Esophagus muscularis mucosa (tissue), 4 donors: Measurements from ENCODE around the gene SMIM35. TPM values are rescaled to one million over a fixed set of nuclear protein-coding genes. Genes with fewer than 3 reads are reported as not detected.

Source experiments
- DNase-seq: peaks from one replicate; pipeline ENCODE4 v3.0.0-alpha.2; 2017; ENCODE audit errors: extremely low spot score
- H3K27ac ChIP-seq, 4 donors: fragments of 200-600 bp; sonication (generic); replicated peaks in 1 of 4; 1 replicate in 3 of 4; 2 replicates in 1 of 4; pipeline ENCODE4 v1.5.1; 2016 to 2019; ENCODE audit warnings: mild to moderate bottlenecking in 1 of 4
- H3K27me3 ChIP-seq, 4 donors: fragments of 200-600 bp; sonication (generic); one replicate each; pipeline versions ENCODE4 v1.5.1 to v1.6.0; 2016 to 2019
- H3K36me3 ChIP-seq, 4 donors: fragments of 200-600 bp; sonication (generic); one replicate each; pipeline ENCODE4 v1.5.1; 2016 to 2019
- H3K4me1 ChIP-seq, 4 donors: fragments of 200-600 bp; sonication (generic); one replicate each; pipeline ENCODE4 v1.5.1; 2016 to 2019
- H3K4me3 ChIP-seq, 4 donors: fragments of 200-600 bp; sonication (generic); 1 replicate in 2 of 4; 2 replicates in 2 of 4; pipeline ENCODE4 v1.5.1; 2016 to 2019; ENCODE audit warnings: mild to moderate bottlenecking in 4 of 4, moderate library complexity in 1 of 4
- H3K9me3 ChIP-seq, 4 donors: fragments of 200-600 bp; sonication (generic); 1 replicate in 3 of 4; 2 replicates in 1 of 4; pipeline ENCODE4 v1.5.1; 2016 to 2019
- EP300 ChIP-seq: sonication (generic); formaldehyde crosslinking; IDR thresholded peaks from one replicate; pipeline ENCODE4 v1.6.1; 2017; ENCODE audit warnings: antibody characterized with exemption
- POLR2A ChIP-seq: fragments of 450-650 bp; IDR thresholded peaks from one replicate; pipeline ENCODE4 v1.6.1; 2017; ENCODE audit warnings: antibody characterized with exemption, moderate library complexity, mild to moderate bottlenecking, low read depth
- POLR2AphosphoS5 ChIP-seq, 2 donors: sonication (generic); formaldehyde crosslinking; IDR thresholded peaks; one replicate each; pipeline ENCODE4 v1.6.1; 2017; ENCODE audit warnings: antibody characterized with exemption in 2 of 2
- WGBS: methylation state at CpG from one replicate; pipeline ENCODE4 v1.1.5; 2018; 5-methylcytosine and 5-hydroxymethylcytosine counted together
- intact Hi-C: fragments of 100-400 bp; cut with DNase I; formaldehyde crosslinking; loops from one replicate; pipeline ENCODE4 v1.15.1; 2023
- total RNA-seq, 4 donors: library from RNA; depleted of rRNA; stranded (reverse); fragments of >200 nt; gene quantifications; one replicate each; pipeline versions ENCODE4 v1.1.0 to v1.2.1, GENCODE V29; 2016
- TF ChIP-seq, protein P1 (sequence below), 3 experiments: fragments of 200-600 bp in 2 of 3; fragments of 450-650 bp in 1 of 3; sonication (generic) in 2 of 3; IDR thresholded peaks; one replicate each; pipeline ENCODE4 v1.5.1; 2017 to 2019; ENCODE audit warnings: antibody characterized with exemption in 3 of 3, mild to moderate bottlenecking in 2 of 3, moderate library complexity in 1 of 3

The SMIM35 gene
- not detected for total RNA-seq

DNA sequence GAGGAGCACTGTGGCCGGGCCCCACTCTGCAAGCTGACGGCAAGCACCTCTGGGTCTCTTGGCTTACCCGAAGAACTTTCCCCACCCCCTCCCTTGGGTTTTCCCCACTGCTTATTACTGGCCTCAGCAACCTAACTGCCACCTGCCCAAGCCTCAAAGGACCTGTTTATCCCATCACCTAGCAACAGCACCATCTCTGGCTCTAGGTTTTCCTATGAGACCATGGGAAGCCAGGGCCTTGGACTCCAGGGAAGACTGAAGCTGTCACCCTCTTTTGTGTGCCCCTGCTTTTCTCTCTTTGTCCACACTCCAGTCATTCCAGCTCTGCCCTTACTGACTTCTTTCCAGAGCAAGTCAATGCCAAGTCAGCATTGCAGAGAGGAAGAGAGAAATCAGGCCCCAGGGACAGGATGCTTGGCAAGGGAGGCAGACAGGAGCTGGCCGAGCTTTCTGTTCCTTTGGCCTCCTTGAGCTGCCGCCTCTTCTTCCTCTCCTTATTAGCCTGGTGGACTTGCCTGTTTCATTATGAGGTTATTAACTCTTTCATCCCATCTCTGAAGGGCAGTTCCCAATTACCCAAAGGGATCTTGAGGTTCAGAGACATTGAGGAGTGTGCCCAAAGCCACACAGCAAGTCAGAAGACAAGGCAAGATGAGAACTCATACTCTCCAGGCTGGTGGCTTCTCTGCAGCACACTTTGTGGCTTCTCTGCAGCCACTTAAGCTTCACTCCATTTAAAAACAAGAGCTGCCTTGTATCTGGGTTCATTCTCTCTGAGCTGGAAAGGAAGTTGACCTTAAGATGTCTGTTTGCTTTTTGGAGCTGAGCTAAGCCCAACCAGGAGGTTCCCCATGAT lies at the start of gene SMIM35:
TSS of gene SMIM35 (minus strand) at position 51 of the 856 bp plus-strand sequence. CDS start 206 bp downstream, outside the sequence.
- Histone ChIP-seq H3K4me1 (peaks cover 9 to 18% (median 16%) of the 10 kb centered on the region in 4 donors), H3K4me3 (no peak within 1 kb of the TSS), H3K9me3 (peaks cover 0 to 10% (median 3%) of the 10 kb centered on the region in 4 donors), H3K27me3 (peaks cover 0 to 8% (median 0%) of the 10 kb centered on the region in 4 donors), H3K36me3 (no peaks in the 10 kb centered on the region), H3K27ac (no peak within 1 kb of the TSS)
- intact Hi-C loops = no loop called here
- TF ChIP-seq POLR2AphosphoS5 (IDR thresholded peaks at IDR 0.05) (no peak), POLR2A (no peak), EP300 (no peak)
- TF ChIP-seq, protein P1, sequence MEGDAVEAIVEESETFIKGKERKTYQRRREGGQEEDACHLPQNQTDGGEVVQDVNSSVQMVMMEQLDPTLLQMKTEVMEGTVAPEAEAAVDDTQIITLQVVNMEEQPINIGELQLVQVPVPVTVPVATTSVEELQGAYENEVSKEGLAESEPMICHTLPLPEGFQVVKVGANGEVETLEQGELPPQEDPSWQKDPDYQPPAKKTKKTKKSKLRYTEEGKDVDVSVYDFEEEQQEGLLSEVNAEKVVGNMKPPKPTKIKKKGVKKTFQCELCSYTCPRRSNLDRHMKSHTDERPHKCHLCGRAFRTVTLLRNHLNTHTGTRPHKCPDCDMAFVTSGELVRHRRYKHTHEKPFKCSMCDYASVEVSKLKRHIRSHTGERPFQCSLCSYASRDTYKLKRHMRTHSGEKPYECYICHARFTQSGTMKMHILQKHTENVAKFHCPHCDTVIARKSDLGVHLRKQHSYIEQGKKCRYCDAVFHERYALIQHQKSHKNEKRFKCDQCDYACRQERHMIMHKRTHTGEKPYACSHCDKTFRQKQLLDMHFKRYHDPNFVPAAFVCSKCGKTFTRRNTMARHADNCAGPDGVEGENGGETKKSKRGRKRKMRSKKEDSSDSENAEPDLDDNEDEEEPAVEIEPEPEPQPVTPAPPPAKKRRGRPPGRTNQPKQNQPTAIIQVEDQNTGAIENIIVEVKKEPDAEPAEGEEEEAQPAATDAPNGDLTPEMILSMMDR (IDR thresholded peaks at IDR 0.05) = no peak
- no peak for DNase-seq
- WGBS = 76% methylated on average over 5 of the region's 5 CpGs

DNA sequence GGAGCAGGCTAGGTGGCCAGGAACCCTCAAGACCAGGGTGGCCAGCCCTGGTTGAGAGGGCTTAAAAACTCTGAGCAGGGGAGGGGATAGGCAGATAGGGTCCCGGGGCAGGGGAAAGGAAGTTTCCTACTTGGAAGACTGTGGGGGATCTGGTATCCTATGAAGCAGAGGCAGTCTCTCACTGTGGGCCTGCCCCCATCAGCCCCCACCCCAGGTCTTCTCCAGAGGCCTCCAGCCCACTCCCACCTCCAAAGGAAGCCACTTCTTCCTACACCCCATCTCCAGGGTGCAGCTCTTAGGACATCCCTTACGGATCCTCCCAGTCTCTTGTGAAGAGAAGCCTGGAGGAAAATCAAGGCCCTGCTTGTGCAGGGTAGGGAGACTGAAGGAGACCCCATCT lies 49.6 kb upstream of the SMIM35 start:
- Histone ChIP-seq H3K9me3 (no peaks in the 10 kb centered on the region), H3K27ac (no peak overlapping the region), H3K27me3 (peaks cover 0 to 59% (median 0%) of the 10 kb centered on the region in 4 donors), H3K36me3 (peaks cover 0 to 6% (median 0%) of the 10 kb centered on the region in 4 donors), H3K4me3 (no peak overlapping the region), H3K4me1 (no peaks in the 10 kb centered on the region)
- no peak for TF ChIP-seq EP300
- TF ChIP-seq POLR2AphosphoS5 (IDR thresholded peaks at IDR 0.05) = no peak
- DNase-seq = no peak
- intact Hi-C loops = no loop called here
- WGBS = 94% methylated on average over 2 of the region's 2 CpGs

DNA sequence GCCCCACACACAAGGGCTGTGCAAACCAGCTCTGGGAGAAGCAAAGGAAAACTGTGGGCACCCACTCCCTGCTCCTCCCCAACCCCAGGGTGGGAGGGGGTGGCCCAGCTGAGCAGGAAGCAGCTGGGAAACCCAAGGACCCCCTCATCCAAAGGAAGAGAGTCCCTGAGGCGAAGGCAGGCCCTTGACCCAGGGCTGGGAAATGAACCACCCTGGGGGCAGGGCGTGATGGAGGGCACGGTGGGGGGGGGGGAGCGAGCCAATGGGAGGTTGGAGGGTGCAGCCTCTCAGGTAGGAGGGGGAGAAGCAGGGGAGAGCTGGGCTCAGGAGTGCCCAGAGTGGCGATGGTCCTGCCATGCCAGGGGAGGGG lies 49.0 kb upstream of the SMIM35 start:
- TF ChIP-seq, protein P1 (IDR thresholded peaks at IDR 0.05) = no peak
- TF ChIP-seq POLR2AphosphoS5 (IDR thresholded peaks at IDR 0.05) (no peak), EP300 (no peak), POLR2A (no peak)
- H3K4me1 ChIP-seq = no peaks in the 10 kb centered on the region
- no peak overlapping the region for H3K27ac ChIP-seq
- H3K36me3 ChIP-seq = peaks cover 0 to 6% (median 0%) of the 10 kb centered on the region in 4 donors
- no peaks in the 10 kb centered on the region for H3K9me3 ChIP-seq
- no peak for DNase-seq
- peaks cover 0 to 53% (median 0%) of the 10 kb centered on the region in 4 donors for H3K27me3 ChIP-seq
- intact Hi-C loops = no loop called here
- WGBS = 71% methylated on average over 3 of the region's 5 CpGs
- H3K4me3 ChIP-seq = no peak overlapping the region

DNA sequence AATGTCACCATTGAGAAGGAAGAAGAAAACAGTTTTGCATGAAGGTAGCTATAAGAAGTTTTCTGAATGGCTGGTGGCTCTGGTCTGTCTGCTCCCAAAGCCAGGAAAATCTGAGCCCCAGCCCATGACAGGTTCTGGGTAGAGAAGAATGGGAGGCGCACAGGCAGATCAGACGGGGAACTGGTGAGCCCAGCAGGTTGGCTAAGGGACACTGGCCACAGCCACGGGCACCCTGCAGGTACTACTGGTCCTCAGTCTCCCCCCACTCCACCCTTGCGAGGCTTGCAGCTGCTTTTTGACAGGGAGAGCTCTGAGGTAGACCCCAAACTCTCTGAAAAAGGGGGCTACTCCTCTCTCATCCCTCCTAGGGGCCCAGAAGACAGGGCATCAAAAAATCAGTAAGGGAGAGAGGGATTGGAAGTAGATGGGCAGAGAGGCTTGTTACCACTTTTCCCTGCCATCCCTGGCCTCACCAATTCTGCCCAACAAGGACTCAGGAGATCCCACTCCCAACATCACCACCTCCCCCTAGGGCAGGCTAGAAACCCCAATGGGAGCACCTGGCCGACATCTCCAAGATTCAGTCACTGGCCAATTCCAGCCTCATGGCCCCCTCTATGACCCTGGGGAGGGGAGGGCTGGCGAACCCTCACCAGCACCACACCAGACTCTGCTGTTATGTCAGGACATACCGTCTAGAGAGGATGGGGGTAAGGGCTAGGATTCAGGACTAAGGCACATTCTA lies 48.5 kb upstream of the SMIM35 start:
- intact Hi-C loops = no loop called here

More for the DNA sequence above, 48.5 kb upstream of the SMIM35 start:
- Histone ChIP-seq H3K27ac (no peak overlapping the region), H3K36me3 (peaks cover 0 to 6% (median 0%) of the 10 kb centered on the region in 4 donors), H3K4me1 (no peaks in the 10 kb centered on the region), H3K4me3 (no peak overlapping the region), H3K9me3 (no peaks in the 10 kb centered on the region), H3K27me3 (peaks cover 0 to 49% (median 0%) of the 10 kb centered on the region in 4 donors)
- 85% methylated on average over 4 of the region's 7 CpGs for WGBS
- DNase-seq = no peak
- TF ChIP-seq POLR2AphosphoS5 (IDR thresholded peaks at IDR 0.05) (no peak), POLR2A (no peak), EP300 (no peak)
- TF ChIP-seq, protein P1 (IDR thresholded peaks at IDR 0.05) = no peak
